ENCODE measurements around the gene ZNF578.

GRCh38 chr19:52507266-52507665 is 53.9 kb downstream of the ZNF578 start:
- no peak for TF ChIP-seq BHLHE40 (IDR thresholded peaks at IDR 0.05; ENCODE audit: borderline replicate concordance in 1 of 2, low read depth in 2 of 2, low read length in 1 of 2)
- TF ChIP-seq RFX5 (IDR thresholded peaks at IDR 0.05; ENCODE audit: low read depth, low read length) = no peak
- TF ChIP-seq NFYB (IDR thresholded peaks at IDR 0.05; ENCODE audit: insufficient read depth, low read depth, low read length) = no peak
- TF ChIP-seq USF2 (IDR thresholded peaks at IDR 0.05; ENCODE audit: borderline replicate concordance, low read depth, low read length) = no peak
- TF ChIP-seq CTCF (IDR thresholded peaks at IDR 0.05 in 2 of 3, conservative IDR thresholded peaks at IDR 0.05 in 1 of 3; ENCODE audit: control insufficient read depth in 2 of 3, extremely low read depth in 1 of 3, insufficient read depth in 1 of 3, low read depth in 3 of 3, low read length in 3 of 3) = no peak
- no peak for TF ChIP-seq STAT3 (IDR thresholded peaks at IDR 0.05; ENCODE audit: low read depth, low read length)
- no peak for TF ChIP-seq TCF12 (IDR thresholded peaks at IDR 0.05; ENCODE audit: low read depth, low read length)
- TF ChIP-seq USF1 (IDR thresholded peaks at IDR 0.05; ENCODE audit: borderline replicate concordance, extremely low read length, insufficient read depth, low read depth, low read length) = no peak
- no peak for TF ChIP-seq ZBTB4 (CRISPR knock-in tag; IDR thresholded peaks at IDR 0.05)
- no peak for TF ChIP-seq POLR2AphosphoS5 (IDR thresholded peaks at IDR 0.05; ENCODE audit: low read length)
- TF ChIP-seq EGR1 (IDR thresholded peaks at IDR 0.05; ENCODE audit: borderline replicate concordance in 1 of 2, low read depth in 2 of 2, low read length in 2 of 2) = no peak
- no peak for TF ChIP-seq POLR2A (IDR thresholded peaks at IDR 0.05; ENCODE audit: low read depth, low read length)
